HG03095 (cell line): Measurements from ENCODE around the gene RBPJL.

ENCODE experiments used
- ATAC-seq: cut with Tn5 transposase; IDR thresholded peaks from one replicate; pipeline ENCODE4 v1.9.1; 2021; ENCODE audit warnings: moderate library complexity; ENCODE audit not compliant: unreplicated experiment

RBPJL gene

DNA sequence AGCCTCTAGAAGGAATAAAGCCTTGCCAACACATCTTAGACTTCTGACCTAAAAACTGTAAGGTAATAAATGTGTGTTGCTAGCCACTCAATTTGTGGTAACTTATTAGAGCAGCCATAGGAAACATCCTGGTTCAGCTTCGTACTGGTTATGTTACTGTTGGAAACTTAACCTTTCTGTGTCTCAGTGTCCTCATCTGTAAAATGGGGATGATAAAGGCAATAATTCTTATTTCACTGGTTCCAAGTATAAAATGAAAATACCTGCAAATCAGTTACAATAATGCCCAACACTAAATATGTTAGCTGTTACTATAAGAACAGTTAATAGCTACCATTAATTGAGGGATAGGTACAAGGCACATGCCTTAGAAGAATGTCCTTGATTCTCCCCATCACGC is 14.3 kb upstream of the RBPJL start:
- no peak for ATAC-seq

DNA sequence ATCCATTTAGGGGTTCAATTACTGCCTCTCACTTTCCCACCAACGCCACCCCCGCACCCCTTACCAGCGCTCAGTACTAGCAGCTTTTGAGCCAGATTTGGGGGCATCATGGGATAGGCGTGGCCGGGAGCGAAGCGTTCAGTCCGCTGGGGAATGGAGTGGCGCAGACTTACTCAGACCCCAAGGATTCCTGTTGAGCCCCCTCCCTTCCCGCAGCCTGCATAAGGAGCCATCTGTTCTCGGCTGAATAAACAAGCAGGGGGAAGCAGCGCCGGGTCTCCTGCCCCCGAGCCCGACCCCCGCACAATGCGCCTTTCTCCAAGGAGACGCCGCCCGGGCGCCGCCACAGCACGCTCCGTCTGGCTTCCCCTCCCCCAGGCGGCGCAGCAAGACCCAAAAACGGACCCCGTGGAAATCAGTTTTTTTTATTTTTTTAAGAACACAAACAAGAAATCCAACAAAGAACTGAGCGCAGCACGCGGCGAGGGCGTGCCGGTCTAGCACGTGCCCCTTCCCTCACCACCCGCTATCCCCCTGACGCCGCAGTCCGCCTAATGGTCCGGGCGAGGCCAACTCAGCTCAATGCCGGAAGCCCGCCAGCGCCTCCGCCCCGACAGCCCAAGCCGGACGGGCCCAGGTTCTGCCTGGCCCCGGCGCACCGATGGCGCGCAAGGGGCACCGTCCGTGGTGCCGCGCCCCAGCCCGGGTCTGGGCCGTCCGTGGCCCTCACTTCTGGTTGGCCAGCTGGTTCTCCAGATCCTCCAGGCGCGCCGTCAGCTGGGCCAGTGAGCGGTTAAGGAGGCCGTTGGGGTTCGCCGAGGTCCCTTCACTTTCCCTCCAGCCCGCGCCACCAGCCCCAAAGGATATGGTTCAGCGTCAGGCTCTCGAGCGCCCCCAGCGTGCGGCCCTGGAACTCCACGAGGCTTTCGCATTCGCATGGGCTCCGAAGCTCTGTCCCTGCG is 13.3 kb upstream of the RBPJL start:
- peak; percentile 66 for ATAC-seq

DNA sequence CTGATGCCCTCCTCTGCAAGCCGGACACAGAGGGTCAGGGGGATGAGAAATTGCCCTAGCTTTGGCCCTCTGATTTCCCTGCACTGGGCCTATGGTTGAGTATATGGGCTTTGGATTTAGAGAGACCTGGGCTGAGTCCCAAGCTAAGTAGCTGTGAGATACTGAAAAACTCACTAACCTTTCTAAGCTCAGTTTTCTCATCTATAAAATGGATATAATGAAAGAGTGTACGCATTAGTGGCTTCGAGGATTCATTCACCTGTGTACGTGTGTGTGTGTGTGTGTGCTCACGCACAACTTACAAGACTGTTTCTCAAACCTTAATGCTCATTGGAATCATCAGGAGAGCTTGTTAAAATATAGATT is 12.7 kb upstream of the RBPJL start:
- ATAC-seq = no peak

DNA sequence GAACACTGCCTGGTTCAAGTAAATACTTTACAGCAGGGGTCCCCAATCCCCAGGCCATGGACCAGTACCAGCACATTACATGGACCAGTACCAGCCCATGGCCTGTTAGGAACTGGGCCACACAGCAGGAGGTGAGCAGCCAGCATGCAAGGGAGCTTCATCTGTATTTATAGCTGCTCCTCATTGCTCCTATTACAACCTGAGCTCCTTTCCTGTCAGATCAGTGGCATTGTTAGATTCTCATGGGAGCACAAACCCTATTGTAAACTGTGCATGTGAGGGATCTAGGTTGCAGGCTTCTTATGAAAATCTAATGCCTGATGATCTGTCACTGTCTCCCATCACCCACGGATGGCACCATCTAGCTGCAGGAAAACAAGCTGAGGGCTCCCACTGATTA is 12.0 kb upstream of the RBPJL start:
- no peak for ATAC-seq

DNA sequence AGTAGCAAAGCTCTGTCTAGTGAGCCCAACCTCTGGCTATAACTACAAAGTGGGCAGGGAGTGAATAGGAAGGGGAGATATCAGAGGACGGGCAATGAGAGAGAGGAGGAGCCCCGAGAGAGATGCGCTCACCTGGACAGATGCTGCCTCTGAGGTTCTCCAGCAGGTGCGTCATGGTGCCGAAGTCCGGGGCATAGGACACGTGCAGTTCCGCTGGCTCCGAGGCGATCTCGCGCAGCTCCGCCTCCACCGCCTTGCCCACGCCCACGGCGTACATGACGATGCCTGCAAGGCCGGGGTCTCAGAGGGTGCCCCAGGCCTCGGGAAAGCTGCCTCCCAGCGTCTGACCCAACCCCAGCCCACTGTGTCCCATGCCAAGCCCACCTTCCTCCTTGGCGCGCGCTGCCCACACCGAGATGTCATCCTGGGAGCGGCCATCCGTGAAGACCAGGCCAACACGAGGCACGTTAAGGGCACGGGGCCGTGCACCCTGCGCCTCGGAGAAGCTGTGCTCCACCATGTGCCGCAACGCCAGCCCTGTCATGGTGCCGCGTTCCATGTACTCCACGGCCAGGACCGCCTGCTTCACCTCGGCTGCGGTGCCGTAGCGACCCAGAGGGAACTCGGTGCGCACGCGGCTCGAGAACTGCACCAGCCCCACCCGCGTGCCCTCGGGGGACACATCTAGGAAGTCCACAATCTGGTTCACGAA is 8.7 kb upstream of the RBPJL start:
- no peak for ATAC-seq

DNA sequence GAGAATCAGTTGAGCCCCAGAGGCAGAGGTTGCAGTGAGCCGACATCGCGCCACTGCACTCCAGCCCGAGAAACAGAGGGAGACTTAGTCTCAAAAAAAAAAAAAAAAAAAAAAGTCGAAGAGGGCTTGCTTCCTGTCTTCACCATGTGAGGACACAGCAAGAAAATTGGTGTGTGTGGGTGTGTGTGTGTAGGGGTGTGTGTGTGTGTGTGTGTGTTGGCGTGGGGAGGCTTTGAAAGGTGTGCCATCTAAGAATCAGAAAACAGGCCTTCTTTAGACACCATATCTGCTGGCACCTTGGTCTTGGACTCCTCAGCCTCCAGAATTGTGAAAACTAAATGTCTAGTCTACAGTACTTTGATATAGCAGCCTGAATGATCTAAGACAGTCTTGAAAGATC is 6.9 kb upstream of the RBPJL start:
- no peak for ATAC-seq

DNA sequence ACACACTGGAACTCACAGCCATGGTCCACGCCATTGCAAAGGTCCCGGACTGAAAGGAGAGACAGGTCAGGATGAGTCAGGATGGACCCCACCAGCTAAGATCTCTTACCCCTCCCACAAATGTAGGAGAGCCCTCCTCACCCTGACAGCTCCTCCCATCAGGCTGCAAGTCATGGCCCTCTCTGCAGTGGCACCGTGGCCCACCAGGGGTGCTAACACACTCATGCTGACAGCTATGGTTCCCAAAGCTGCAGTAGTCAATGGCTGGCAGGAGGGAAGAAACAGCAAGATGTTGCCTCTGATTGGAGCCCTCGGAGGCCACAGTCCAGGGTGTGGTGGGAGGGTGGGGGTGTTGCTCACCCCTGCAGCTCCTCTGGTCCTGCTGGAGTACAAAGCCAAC is 5.7 kb upstream of the RBPJL start:
- no peak for ATAC-seq

DNA sequence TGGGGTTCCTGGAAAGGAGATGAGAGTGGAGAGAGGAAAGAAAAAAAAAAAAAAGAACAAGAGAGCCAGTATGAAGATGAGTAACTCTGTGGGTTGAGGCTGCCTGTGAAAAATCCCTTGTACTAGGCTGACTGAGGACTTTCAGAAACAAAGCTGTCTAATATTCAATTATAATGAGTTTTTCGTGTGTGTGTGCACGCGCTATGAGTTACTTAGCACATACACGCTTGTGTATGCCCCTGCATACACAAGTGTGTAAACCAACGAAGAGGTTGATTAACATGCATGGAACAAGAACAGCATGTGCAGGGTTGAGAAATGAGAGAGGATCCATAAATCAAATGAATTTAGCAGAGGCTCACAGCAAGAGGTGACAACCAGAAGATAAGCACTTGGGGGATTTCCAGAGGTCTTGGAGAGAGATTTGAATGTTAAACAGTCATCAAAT is 4.8 kb upstream of the RBPJL start:
- ATAC-seq = no peak

DNA sequence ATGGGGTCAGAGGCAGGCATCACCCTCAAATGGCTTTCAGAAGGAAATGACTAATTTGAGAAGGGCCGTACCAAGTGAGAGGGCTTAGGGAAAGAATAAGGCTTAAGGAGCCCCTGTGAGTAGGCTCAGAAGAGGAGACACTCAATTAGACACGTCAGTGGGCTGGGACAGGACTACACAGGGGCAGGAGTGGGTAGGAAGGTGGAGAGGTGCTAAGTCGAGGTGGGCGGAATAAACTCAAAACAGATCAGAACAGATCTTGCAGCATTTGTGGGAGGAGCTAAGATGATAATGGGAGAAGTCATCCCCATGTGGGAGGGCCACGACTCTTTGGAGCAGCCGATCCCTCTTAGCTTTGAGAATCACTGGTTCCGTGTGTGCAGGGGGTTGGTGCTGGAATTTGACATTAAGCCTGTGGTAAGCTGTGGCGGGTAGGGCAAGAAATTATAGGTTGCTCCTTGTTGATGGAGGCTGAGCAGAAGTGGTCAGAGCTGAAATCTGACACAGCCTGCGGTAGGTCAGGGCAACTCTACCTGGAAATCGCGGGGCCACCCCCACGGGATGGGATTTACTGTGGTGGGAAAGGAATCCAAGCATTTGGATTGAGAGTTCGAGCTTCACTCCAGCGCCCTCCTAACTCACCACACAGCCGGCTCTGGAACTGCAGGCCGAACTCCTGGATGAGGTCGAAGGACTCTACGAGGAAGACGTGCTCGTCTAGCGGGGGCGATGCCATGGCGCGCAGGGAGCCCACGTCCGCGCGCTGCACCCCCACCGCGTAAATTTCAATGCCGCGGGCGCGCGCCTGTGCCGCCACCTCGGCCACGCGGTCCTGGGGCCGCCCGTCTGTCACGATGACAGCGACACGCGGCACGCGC is 2.8 kb upstream of the RBPJL start:
- ATAC-seq = no peak

DNA sequence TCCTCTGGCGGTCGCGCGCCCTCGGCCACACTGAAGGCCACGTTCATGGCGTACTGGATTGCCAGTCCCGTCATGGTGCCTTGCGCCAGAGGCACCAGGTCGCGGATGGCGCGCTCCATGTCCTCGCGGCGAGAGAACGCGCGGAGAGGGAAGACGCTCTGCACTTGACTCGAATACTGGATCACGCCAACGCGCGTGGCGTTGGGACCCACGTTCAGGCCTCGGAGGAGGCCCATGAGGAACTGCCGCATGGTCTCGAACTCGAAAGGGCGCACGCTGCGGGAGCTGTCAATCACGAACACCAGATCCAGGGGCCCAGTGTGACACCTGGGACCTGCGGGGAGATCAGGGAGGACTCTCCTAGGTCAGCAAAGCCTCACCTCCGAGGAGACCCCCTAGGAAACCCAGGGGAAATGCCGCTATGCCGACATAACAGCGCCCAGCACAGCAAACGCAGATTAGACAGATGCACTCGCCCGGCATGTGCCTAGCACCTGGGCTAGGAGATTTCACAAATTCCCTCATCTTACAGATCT is 2.1 kb upstream of the RBPJL start:
- ATAC-seq = no peak

DNA sequence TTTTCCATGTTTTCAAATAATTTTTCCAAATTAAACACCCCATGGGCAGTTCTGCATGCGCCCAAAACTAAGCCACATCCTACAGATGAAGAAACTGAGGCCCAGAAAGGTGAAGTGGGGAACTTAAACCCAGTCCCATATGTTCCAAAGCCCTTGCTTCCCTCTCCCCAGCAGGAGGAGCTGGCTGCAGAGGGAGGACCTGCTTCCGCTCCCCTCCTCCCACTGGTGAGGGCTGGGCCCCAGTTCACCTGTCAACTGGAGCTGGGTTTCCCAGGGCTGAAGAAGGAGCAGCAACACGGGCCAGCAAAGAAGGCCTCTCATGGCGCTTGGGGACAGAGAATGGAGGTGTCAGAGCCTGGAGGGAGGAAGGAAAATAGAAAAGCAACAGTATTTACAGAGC is 1.4 kb upstream of the RBPJL start:
- ATAC-seq = no peak

DNA sequence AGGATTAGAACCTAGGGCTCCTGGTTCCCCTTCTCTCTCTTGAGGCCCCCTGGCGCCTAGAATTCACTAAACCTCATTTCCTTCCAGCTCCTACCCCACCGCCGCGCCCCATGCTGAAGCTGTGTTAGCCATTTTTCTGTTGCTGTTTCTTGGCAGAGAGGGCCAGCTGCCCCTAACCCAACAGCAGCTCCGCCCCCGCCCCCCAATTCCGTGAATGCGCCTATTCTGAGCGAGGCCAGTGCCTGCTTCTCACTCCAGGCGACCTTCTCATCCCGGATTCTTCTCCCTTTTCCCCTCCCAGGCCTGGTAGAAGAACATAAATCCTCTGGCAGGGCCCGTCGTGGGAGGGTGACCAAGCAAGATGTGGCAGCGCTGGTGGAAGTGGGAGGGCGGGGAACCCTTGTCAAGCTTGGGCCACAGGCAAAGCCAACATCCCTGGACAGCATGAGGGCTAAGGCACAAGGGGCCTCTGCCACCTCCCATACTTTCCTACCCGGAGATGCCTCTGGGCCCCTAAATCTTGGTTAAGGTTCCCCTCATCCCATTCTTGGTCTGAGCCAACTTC is 518 bp downstream of the RBPJL start:
- no peak for ATAC-seq

DNA sequence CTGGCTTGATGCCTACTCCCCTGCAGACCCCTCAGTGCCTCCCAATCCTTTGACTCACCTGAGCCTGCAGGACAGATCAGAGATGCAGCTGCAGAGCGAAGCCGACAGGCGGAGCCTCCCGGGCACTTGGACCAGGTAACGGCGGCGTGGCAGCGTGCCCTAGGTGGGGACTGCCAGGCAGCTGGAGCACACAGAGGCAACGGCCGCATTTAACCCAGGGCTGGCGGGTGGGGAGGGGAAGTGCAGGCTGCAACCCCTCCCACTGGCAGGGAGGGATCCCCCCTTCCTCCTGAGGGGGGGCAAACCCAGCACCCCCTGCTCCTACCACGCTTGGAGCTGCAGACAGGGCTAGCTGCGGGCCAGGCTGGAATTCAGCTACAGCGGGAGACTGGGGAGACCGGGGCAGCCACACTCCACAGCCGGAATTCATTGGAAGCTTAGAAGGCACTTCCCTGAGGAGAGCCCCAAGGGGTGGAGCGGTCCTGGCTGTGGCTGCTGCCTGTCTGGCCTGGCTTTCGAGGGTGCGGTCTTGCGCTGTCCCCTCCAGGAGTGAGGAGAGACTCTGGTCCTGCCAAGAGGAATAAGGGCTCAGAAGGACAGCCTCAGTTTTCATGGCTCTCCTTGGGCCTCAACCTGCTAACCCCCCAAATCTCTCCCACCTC is 1.6 kb downstream of the RBPJL start, which contains the start of gene MATN4:
TSS of gene MATN4 (minus strand) at position 183 of the 662 bp plus-strand sequence. CDS start 2,717 bp downstream, outside the sequence.
- no peak for ATAC-seq

DNA sequence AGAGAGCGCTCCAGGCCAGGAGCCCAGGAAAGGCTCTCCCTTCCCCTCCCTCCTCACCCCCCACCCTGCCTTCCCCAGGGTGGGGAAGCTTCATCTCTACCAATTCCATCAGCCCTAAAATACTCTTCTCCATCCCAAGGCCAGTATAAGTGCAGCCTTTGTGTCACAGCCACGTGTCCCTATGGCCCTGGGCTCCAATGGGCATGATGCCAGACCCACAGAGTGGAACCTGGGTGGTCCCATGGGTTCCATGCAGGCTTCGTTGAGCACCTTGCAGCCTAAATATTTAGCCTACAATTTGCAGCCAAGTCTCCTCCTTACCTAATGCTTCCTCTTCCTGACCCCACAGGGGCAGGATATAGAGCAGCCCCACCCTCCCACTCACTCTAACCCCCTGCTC is 2.4 kb downstream of the RBPJL start:
- ATAC-seq = no peak

DNA sequence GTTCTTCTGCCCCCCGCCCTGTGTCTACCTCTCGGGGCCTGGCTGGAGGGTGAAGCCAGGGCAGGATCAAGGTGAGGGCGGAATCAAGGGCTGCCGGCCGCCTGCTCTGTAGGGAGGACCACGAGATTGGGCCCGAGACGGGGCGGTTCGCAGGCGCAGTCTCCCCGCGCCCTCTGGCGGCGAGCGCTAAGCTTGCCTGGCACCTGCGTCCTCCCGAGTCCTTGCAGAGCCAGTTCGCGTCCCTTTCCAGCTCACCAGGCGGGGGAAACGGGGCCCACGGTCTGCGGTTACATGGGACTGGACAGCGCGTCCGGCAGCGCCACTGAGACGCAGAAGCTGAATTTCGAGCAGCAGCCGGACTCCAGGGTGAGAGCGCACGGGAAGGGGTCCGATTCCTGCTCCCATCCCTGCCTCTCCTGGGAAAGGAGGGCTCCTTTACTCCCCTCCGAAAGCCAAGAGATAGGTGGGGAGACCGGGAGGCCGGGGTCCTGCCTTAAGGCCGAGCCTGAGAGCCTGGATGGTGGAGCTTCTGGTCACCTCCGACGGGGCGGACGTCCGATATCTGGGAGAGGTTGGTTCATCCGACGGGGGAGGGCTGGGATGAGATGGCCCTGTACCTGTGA is 5.1 kb downstream of the RBPJL start:
- ATAC-seq = no peak

DNA sequence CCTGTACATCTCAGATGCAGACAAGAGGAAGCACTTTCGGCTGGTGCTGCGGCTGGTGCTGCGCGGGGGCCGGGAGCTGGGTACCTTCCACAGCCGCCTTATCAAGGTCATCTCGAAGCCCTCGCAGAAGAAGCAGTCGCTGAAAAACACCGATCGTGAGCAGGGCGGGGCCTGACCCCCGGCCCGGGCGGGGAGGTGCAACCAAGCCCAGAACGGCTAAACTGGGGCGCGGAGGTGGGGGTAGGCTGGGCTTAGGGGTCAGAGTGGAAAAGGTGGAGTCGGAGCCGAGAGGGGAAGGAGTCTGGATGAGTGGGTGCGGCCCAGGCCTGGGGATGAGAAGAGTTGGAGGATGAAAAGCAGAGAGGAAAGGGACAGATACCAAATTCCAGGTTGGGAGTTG is 5.6 kb downstream of the RBPJL start:
- no peak for ATAC-seq

DNA sequence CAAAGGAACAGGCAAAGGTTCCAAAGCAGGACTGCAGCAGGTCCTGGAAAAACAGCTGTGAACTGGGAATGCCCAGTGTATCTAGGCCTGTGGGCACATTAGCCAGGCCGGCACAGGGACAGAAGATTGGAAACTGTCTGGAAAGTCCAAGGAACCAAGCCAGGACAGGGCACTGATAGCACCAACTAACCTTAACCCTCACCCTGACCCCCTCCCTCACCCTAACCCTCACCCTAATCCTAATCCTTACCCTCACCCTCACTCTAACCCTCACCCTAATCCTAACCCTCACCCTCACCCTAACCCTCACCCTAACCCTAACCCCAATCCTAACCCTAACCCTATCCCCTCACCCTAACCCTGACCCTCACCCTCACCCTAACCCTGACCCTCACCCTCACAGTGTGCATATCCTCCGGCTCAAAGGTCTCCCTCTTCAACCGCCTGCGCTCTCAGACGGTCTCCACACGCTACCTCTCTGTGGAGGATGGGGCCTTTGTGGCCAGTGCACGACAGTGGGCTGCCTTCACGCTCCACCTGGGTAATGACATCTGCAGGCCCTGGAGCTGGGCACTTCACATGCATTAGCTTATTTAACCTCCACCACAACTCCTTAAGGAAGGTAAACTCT is 6.5 kb downstream of the RBPJL start:
- ATAC-seq = no peak

DNA sequence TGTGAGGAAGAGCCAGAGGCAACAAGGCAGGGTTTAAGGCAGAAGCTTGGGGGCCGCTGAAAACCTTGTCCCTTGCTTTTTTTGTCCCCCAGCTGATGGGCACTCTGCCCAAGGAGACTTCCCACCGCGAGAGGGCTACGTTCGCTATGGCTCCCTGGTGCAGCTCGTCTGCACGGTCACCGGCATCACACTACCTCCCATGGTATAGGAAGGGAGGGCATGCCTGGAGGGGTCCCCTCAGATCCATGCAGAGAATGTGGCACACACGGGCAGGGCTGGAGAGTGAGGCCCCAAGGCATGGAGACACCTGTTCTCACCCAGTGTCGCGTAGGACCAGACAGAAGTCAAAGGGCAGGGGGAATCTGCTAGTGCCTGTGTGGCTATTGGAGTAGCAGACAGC is 7.3 kb downstream of the RBPJL start:
- ATAC-seq = no peak

DNA sequence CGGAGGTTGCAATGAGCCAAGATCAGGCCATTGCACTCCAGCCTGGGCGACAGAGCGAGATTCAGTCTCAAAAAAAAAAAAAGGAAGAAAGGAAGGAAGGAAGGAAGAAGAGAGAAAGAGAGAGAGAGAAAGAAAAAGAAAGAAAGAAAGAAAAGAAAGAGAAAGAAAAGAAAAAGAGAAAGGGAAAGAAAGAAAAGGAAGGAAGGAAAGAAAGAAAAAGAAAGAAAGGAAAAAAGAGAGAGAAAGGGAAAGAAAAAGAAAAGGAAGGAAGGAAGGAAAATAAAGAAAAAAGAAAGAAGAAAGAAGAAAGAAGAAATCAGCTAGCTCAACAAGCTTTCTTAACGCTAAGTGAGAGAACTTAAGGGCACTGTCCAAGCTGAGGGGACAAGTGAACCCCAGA is 9.0 kb downstream of the RBPJL start:
- ATAC-seq = no peak
